HG03095 (cell line): Measurements from ENCODE around the gene RIIAD1.
"Not testable (repeated sequence)": the region's sequence is repeated elsewhere in the genome, so short reads cannot be mapped to it uniquely, and the experiment has no call there.

Experiments
- ATAC-seq: cut with Tn5 transposase; IDR thresholded peaks from one replicate; pipeline ENCODE4 v1.9.1; 2021; ENCODE audit warnings: moderate library complexity; ENCODE audit not compliant: unreplicated experiment

Gene RIIAD1, protein sequence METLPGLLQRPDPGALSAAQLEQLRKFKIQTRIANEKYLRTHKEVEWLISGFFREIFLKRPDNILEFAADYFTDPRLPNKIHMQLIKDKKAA

DNA sequence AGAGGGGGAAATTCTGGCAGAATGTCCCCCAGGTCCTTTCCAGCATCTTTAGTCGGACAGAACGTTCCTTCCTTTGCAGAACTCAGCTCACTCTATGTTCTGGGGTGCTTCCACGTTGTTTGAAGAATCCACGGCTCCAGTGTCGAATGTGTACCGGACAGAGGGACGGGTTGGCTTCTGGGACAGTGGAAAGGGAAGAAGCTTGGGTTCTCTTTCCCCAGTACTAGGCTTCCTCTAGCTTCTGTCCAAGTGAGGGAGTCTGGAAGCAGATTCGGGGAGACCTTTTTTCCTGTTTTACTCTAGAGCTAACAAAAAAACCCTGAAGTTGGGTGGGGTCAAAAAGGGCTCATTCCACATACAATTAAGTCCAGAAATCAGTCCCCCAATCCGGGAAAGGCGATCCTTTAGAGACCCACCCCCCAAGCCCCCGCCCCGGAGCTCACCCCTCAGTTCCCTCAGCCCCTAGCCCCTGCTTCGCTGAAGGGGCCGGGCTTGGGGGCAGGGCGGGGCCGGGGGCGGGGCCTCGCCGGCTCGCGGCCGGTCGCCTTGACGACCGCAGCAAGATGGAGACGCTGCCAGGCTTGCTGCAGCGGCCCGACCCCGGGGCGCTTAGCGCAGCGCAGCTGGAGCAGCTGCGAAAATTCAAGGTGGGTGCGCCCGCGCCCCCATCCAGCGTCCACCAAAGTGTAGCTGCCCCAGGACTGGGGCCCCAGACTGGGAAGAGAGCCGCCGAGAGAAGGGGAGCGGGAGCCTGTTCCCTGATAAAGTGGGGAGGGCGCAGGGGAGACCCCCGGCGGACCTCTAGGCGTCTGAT lies at the start of gene RIIAD1:
Gene RIIAD1 (plus strand): TSS at position 549 of the 814 bp plus-strand sequence. CDS start 15 bp downstream, at position 564.
- no peak for ATAC-seq

DNA sequence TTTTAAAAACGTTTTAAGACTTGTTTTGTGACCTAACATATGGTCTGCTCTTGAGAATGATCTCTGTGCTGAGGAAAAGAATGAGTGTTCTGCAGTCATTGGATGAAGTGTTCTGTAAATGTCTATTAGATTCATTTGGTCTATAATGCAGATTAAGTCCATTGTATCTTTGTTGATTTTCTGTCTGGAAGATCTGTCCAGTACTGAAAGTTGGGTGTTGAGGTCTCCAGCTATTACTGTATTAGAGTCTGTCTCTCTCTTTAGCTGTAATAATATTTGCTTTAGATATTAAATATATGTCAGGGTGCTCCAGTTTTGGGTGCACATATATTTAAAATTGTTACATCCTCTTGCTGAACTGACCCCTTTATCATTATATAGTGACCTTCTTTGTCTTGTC lies 47.9 kb upstream of the RIIAD1 start:
- ATAC-seq = no peak

DNA sequence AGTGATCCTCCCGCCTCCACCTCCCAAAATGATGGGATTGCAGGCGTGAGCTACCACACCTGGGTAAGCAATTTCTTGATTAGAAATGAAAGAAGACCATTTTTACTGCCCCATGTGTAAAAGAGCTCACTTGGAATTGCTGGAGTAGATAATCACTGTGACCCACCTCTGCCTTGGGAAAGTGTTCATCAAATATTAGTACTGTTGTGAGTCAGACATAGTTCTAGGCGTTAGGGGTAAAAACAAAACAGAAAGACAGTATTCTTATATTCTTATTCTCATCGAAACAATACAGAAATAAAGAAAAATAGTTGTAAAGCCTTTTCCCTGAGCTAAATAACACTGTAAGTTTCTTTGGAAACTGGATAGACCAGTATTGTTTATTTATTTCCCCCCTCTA lies 40.9 kb upstream of the RIIAD1 start:
- ATAC-seq = no peak

DNA sequence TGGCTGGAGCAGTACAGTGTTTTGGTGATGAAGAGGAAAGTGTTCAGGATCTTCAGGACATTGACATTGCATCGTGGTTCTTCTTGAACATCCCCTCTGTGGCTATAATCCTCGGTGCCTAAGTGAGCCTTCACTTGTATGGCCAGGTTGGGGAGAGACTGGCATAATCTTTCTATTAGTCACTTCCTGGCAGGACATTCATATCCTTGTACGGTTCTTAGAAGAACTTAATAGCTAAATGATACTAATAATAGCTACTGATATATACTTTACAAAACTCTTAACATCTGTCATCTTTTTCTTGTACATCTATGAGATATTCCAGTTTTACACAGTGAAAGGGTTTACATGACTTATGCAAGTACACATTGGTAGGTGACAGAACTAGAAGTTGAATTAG lies 40.5 kb upstream of the RIIAD1 start:
- no peak for ATAC-seq

DNA sequence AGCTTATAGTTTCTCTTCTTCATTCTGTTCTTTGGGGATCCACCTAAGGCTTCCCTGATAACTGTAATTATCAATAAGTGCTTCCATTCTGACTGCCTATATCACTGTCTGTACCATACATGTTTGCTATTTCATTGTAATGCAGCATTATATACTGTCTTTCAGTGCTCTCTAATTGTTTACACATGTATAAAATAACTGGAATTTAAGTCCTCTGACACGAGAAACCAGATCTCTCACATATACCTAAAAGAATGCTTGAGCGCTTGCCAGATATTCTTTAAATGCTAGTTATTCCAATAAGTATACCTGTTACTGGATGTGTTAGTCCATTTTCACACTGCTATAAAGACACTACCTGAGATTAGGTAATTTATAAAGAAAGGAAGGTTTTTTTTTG lies 39.4 kb upstream of the RIIAD1 start:
- no peak for ATAC-seq

DNA sequence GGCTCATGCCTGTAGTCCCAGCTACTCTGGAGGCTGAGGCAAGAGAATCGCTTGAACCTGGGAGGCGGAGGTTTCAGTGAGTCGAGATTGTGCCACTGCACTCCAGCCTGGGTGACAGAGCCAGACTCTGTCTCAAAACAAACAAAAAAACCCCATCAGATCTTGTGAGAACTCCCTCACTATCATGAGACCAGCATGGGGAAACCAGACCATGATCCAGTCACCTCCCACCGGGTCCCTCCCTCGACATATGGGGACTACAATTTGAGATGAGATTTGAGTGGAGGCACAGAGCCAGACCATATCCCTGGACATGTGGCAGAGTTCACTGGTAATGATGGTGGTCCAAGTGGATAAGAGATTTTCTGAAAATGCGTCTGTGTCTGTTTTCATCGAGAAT lies 38.4 kb upstream of the RIIAD1 start:
- not testable (repeated sequence) for ATAC-seq

DNA sequence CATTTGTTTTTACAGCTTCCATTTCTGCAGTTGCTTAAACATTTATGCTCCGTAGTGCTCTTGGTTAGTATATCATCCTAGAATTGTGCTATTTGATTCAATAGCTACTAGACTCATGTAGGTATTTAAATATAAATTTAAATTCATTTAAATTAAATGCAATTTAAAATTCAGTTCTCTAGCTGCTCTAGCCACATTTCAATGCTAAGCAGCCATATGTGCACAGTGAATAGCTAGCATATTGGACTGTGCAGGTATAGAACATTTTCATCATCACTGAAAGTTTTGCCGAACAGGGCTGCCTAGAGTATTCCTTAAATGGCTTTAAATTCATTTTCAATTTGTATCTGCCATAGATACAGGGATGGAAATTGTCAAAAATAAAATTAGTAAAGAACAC lies 37.2 kb upstream of the RIIAD1 start:
- ATAC-seq = no peak

DNA sequence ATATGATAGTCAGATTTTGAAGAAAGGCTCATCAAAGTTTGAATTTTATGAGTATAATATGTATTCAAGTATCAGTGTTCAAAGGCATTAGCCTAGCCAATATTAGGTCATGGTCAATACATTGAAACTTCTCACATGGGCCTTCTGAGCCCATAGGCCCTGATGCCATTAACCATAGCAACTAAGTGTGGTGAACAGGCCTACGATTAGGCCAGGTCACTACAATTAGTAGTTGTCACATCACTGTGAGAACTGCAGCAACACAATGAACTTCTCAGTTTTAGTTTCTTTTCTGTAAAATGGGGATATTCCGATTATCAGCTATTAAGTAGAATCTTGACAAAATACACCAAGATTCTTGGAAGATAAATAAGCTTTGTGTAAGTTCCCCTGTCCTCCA lies 34.8 kb upstream of the RIIAD1 start:
- ATAC-seq = no peak

DNA sequence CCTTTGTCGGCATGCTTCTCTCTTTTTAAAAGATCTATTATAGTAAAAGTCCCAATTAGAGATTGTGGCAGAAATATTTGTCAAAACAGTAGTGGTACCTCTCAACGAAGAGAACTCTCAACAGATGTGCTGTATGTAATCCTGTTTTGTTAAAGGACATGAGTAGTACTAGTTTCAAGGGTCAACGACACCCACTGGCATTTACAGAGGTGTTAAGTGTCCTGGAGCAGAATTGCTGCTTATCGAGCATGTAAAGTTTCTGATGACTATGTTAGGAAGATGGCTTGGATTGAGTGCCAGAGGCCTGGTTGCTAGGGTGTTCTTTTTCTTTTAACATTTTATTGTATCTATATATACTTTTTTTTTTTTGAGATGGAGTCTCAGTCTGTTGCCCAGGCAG lies 31.8 kb upstream of the RIIAD1 start:
- ATAC-seq = no peak

DNA sequence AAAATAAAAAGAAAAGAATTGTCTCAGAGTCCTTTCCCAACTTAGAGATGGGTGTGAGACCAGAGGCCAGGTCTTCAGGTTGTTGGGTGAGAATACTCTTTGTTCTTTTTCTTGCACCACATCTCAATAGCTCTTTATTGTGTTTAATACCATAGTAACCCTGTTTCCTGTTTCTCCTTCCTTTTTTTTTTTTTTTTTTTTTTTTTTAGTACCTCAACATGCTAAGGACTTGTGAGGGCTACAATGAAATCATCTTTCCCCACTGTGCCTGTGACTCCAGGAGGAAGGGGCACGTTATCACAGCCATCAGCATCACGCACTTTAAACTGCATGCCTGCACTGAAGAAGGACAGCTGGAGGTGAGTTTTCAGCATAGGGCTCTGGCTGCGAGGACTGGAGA lies 29.1 kb upstream of the RIIAD1 start:
- no peak for ATAC-seq

DNA sequence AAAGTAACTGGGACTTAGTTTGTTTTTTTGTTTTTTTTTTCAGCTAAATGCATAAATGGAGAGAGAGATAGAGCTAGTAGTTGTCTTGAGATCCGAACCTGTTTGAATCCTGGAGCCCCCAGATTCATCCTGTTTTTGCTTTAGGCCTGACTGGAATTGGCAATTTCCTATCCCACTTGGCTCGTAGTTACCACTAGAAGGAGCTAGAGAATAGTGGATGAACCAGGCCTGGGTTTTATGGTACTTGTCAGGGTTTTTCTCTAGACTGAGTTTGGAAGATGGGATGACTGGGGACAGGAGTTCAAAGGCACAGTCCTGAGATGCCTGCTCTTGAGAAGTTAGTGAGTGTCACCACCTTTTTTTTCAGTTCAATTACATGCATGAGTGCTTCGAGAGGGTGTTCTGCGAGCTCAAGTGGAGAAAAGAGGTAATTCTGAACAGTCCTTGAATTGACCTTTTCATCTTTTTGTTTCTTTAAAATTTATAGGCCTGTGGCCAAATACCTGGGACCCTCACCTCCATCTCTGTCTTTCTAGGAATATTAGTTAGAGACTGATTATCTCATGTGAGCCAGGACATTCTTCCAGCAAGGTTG lies 28.2 kb upstream of the RIIAD1 start:
- no peak for ATAC-seq

DNA sequence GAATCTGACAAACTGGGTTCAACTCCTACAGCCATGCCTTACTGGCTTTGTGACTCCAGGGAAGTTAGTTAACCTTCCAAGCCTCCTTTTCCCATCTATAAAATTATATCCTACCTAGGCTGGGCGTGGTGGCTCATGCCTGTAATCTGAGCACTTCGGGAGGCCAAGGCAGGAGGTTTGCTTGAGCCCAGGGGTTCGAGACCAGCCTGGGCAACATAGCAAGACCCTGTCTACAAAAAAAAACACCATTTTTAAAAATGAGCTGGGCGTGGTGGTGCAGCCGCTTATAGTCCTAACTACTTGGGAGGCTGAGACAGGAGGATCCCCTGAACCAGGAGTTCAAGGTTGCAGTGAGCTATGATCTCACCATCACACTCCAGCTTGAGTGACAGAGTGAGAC lies 19.8 kb upstream of the RIIAD1 start:
- no peak for ATAC-seq

DNA sequence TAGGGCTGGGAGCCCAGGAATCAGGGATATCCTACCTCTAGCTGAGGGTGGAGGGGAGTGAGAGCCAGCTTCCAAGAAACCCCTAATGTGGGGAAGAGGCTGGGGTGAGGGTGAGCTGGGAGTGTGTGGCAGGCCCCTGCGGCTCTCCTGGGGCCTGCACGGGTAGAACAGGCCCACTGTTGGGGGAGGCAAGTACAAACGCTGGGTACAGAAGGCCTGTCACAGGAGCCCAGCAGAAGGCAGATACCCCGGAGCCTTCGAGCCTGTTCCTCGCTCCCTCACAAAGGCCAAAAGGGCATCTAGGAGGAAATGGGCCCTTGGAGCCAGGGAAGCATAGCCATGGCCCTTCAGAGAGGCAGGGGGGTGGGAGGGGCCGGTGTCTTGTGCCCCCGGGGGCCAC lies 18.4 kb upstream of the RIIAD1 start:
- ATAC-seq = no peak

DNA sequence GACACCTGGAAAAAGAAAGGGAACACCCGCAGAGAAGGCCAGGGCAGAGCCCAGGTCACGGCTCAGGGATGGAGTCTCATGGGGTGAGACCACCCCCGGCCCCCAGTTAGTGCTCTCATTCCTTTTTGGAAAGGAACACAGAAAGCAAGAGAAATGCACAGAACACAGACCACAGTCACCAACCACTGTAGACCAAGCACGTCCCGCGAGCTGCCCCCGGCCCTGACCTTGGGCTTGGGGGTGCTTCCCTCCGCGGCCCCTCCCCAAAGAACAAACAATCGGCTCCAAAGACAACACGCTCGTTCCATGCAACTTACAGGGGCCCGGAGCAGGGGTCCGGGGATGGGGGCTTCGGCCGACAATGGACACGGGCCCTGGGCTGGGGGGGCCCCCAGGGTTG lies 17.5 kb upstream of the RIIAD1 start:
- ATAC-seq = no peak

DNA sequence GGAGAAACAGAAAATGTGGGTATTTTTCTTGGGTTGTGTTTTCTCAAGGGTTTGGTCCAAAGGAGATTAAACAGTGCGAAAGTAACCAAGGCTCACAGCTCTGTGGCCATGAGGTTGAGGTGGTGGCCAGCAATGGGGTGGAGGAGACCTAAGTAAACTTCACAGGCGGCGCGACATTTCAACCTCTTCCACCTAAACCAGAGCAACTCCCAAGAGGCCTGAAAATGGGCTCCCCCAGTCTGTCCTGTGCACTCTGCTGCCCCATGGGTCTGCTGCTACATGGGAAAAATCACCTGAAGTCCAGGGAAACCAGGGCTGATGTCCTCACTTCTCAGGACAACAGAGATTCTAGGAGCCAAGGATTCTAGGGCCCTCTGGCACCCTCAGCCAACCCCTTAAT lies 17.1 kb upstream of the RIIAD1 start:
- ATAC-seq = no peak

DNA sequence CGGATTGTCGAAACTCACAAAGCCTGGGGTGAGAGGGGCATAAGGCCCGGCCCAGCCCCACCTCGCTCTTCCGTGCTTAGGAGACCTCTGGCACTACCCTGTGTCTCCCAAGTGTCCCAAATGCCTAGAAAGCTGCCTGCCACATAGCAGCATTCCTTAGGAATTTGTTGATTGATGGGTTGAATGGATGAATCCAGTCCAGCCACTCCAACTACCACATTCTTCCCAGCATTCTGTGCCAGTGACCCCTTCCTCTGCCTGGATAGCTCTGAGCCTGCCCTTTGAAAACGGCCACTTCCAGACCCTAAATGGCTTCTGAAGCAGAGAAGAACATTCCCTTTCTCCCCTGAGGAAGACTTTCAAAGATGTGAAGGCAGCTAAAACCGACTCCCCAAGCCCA lies 16.2 kb upstream of the RIIAD1 start:
- ATAC-seq = no peak

DNA sequence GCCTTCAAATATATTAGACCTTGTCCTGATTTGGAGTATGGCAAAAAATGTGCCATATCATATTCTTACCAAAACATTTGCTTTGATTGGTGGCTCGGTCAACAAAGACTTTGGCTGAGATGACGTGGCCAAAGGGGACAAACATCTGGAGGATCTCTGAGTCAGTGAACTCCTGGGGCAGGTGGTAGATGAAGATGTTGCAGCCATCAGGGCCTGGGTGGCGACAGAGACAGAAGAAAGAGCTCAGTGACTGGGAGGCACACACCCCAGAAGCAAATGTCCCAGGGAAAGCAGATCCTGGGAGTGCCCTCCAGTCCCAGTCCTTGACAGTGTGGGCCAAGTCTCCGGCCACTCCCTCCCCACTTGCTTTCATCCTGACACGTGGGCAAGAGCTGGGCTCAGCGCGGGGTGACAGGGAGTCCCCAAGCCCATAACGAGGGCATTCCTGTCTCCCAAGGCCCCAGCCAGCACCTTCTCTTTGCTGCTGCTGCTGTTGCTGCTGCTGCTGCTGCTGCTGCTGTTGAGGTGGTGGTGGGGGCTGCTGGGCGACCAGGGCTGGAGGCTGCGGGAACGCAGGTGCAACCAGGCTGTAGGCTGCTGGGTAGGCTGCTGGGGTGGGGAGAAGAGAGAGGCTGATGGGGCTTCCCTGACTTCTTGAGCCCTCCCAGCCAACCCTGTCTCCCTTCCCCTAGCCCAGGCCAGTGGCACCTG lies 15.4 kb upstream of the RIIAD1 start:
- no peak for ATAC-seq

DNA sequence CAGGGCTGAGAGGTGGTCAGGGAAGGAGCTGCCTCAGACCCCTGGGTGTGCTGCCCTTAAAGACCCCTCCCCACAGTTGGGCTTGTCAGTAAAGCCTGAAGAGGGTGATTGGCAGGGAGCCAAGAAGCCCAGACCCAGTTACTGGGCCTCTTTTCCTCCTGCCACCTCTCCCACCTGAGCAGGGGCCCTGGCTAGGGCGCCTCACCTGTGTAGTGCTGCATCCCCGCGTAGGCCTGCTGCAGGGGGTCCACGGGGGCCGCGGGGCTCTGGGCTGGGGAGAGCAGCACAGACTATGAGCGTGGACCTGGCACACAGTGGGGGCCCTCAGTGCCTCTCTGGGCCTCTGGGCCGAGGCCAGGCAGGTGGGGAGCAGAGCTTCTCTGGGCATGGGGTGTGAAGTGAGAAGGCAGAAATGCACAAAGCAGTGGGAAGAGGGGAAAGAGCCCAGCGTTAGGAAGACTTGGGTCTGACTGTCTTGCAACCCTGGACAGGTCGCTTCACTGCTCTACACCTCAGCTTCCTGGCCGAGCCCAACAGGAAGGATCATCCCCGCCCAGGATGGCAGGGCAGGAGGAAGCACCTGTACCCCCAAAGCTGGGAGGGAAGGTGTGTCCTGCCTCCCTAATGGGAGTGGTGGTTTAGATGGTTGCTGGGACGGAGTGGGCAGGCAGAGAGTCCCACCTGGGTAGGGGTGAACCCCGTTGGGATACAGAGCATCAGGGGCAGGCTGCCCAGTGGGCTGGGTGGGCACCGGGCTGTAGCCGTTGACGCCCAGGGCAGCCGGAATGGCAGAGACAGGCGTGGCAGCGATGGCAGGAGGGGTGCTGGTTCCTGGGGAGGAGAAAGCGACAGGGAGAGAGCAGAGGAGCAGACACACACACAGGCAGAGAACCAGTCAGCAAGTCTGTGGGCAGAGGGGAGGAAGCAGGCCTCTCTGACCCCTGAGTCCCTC lies 14.6 kb upstream of the RIIAD1 start:
- ATAC-seq = no peak

DNA sequence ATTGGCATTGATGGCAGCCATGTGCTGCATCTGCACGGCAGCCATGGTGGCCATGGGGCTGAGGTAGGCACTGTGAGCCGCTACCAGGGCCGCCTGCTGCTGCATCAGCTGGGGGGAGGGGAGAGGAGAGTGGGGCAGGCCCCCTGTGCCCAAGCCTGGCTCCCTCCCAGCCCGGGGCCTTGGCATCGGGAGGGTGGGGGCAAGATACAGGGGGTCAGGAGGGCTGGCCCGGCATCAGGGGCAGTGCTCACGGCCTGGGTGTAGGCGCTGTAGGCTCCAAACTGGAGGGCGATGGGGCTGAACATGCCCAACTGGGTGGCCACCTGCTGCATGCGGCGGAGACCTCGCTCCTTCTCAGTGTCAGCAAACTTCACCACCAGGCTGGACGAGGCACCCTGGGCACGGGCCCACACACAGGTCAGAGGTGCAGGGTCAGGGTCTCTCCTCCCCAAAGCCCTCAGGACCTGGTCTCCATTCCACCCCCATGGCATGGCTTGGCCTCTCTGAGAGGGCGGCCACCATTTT lies 13.7 kb upstream of the RIIAD1 start:
- ATAC-seq = no peak

DNA sequence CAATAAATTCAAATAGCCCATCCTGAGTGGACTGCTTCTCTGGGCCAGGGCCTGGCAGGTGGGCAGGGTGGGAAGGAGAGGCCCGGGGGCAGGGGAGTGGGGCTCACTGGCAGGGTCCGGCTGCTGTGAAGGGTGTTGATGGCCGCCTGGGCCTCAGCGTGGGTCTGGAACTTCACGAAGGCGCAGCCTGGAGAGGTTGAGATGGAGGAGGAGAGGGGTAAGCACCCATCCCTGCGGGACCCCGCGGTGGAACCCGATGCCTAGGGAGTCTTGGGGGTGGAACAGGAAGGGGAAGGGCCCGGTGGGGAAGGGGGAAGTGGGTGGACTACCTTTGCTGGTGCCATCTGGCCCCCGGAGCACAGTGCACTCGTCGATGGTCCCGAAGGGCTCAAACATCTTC lies 12.4 kb upstream of the RIIAD1 start:
- ATAC-seq = no peak
